Right lung (tissue), 5 donors: Measurements from ENCODE around the gene RELCH. TPM values are rescaled to one million over a fixed set of nuclear protein-coding genes. Genes with fewer than 3 reads are reported as not detected.

ENCODE experiments used
- DNase-seq, 2 donors: peaks; one replicate each; pipeline ENCODE4 v3.0.0-alpha.2; 2013
- polyA plus RNA-seq, 5 donors: library from polyadenylated mRNA; unstranded; fragments of 120-200 nt; gene quantifications; one replicate each; pipeline versions ENCODE4 v1.2.1 to v1.2.3, GENCODE V29; 2013; ENCODE audit warnings: inconsistent platforms in 1 of 5, low replicate concordance in 1 of 5; ENCODE audit not compliant: insufficient read length in 5 of 5, insufficient read depth in 1 of 5

RELCH gene
- polyA plus RNA-seq, 5 donors, result 23.2 to 41.5 (median 39.4) TPM

DNA sequence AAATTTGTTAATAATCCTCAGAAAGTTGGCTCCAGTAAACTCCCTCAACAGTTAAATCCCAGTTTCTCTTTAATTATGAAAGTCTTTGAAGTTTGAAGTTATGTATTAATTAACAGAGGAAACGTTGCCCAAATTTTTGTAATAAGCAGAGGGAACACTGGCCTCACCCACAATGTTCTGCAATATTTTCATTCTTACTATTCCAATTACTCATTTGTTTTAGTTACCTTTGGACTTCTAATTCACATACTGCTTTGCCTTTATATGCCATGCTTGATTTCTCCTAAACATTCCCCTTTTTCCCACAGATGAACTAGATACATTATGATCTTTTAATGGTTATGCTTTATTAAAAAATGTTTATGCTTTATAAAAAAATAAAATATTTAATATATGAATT lies 61.3 kb downstream of the RELCH start:
- no peak for DNase-seq

DNA sequence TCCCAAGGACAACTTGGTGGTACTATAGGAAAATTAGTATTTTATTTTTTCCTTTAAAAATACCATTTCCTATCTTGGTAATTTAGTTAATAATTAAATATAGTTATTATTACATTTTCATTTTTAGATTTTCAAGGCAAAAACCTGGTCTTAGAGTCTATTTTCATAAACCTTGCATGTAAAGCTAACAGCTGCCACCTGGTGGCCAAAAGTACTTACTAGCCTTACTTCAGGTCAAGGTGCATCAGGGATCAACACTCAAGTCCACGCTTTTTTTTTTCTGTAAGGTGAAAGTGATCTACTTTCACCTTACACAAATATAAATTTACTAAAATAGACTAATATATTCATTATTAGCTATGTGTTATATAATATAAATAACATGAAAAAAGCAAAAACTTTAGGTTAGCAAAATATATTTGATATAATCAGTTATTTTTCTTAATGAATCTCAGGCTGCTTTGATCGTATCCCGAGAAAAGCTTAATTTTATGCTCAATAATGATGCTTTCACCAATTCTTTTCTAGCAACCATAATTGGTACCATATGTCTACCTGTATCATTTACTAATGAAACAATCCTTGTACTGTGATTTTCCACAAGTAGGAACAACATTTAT lies 62.5 kb downstream of the RELCH start:
- DNase-seq, result peak; percentile 43 to 50

DNA sequence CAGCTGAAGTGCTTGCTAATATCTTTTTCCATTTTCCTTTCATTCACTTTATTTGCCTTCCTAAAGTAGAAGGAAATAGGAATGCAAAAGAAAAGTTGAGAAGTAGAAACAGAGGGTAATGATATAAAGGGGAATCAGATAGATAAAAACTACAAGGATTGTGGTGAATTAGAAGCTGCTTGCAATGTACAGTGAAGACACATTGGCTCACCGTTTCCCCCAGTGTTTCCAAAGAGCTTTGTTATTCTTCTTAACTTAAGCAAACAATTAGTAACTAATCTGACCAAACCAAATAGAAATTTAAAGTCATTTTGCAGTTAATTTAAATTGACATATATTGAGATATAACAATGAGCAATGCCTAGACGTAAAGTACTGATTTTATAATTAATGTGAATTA lies 63.4 kb downstream of the RELCH start:
- no peak for DNase-seq

DNA sequence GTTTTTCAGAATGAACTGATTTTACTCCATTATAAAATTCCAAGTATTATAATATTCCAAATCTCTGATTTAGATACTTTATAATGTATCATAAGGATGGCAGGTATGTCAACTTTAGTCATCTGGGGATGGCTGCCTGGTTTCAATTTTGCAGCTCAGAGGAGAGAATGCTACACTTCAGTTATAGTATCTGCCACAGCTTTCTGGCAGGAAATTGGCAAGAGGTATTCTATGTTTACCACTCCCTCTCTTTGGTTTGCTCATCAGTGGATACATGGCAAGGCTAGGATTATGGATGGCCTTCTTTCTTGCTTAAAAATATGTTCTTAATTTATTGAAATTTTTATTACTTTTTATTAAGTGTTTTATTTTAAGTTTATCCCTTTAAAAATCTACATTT lies 71.0 kb downstream of the RELCH start:
- no peak for DNase-seq

DNA sequence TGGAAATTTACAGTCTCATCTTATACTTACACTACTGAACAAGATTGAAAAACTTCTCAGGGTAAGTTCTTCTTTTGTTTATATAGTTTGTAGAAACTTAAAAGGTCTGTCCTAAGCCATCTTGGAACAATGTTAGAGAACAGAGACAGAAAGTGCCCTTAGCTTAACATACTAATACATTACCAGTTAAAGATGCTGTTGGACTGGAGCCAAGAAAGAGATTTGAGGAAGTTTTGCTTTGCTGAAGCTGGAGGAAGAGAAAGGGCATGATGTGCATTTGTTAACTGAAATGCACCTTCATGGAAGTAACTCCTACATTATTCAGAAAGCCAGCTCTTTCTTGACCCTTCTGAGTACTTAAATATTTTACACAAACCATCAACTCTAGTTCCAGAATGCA lies 71.6 kb downstream of the RELCH start:
- no peak for DNase-seq

DNA sequence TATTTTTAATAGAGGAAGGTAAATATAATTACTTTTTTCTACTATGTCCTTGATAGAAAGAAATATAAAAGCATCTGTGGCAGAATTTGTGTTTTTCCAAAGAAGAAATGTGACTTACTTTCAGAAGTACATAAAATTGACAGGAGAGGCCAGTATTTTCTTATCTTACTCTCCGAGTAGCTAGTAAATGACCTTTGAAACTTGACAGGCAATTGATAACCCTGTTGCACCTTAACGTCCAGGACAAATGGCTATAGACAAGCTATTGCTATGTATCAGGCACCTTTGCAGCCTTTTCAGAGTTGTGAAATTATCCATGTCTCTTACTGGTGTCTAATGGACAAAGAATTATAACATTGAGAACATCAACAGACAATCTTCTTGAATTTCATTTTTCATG lies 75.0 kb downstream of the RELCH start:
- DNase-seq, result no peak

DNA sequence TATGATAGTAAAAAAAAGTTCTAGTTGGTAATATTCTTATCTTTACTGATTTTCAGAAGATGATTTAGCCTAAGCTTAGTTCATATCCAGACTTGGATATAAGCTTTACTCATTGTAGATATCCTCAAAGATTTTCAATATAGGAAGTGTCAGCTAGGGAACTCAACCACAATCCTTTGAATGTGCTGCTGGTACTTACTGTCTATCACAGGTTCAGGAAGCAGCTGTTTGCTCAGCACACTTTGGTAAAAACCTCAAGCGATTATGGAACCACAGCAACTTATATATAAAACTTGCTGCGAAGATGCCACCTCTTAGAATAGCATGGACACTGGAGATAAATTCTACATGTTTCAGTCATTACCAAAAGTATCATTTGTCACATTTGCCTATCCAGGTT lies 77.9 kb downstream of the RELCH start:
- DNase-seq, result no peak

DNA sequence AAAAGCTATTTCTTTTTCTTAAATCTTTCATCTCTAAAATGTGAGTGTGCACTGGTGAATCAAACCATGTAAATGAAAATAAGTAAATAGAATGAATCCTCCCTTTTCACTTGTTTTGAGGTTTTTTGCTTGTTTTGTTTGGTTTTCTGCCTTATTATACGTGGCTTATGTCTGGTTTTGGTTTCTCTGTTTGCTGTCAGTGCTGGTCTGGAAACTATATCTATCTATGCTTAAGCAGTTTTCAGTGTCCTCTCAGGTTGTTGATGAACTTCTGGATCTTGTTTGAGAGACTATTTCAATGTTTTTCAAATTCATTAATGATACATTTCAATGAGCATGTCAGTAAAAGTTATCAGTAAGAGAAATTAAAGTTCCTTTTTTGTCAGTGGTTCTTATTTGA lies 90.0 kb downstream of the RELCH start:
- DNase-seq, result no peak

DNA sequence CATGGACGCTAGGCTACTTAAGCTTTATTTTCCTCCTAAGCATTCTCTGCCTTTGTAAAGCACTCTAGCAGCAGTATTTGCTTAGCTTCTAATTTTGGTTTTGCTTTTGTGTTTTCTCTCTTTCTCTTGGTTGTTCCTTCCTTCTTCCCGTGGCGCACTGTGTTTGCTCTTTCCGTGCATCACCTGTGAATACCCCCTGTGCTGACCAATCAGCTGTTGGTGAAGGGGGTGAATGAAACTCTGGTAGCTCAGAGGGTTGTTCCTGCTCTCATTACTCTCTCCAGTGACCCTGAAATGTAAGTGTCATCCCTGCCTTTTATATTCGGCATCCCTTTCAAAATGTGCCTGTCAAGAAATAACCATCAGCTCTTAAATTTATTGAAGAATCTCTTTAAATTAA lies 92.5 kb downstream of the RELCH start:
- no peak for DNase-seq

DNA sequence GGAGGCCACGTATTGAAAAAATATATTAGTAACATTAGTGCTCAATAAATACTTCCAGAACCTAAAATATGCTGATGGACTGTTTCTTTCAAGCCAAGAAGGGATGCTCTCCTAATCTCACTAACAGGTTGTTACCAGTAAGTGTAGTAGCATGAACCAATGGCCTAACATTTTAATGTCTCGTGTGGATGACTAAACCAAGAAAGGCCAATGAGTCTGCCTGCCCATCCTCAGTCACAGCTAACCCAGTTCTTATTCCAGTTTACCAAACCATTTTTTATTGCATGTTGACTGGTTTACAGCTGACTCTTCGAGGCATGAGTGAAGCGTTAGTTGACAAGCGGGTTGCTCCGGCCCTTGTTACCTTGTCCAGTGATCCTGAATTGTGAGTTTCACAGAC lies 93.0 kb downstream of the RELCH start:
- DNase-seq, result no peak

DNA sequence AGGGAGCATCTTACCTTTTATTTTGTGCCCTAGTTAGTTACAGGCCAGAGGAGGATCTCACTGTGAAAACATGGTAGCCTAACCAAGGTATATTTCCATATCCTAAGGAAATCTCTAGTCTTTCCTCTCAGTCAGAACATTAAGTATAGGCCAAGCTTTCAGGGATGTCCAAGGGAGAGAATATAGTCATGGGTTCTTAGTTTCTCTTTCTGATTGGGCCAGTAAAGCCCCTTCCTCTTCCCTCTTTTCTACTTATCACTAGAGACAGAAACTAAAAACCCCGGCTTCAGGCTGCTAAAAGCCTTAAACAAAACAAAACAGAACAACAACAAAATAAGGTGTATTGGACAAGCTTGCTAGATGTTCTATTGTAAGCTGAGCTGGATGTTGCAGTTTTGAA lies 93.7 kb downstream of the RELCH start:
- no peak for DNase-seq

DNA sequence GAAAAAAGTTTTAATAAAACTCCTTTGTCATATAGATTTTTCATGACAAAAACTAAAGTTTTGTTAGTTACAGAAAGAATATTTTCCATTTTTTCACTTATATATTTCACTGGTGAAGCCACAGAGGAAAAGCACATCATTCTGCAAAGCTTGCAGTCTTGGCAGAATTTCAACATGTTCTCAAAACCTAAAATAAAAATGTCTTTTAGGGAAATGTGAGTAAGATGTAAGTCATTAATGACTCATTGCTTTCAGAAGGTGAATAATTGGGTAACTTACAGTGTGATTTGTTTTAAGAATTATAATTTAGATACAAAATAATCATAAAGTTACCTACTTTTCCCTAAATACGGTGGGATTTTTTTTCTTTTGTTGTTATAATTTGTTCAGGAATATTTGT lies 94.6 kb downstream of the RELCH start:
- DNase-seq, result no peak

DNA sequence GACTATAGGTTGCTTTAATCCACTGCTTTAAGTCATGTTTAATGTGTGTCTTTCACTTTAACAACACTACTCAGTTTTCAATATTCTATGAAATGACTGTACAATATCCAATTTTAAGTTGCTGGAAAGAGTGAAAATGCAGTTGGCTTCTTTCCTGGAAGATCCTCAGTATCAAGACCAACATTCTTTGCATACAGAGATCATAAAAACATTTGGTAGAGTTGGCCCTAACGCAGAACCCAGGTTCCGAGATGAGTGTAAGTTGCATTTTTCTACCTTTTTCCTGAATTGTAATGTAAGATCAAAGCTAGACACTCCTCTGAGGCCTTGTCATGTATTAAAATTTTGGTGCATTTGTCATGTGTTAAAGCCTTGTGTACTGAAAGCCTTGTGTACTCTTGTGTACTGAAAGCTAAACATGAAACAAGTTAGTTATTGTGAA lies 95.2 kb downstream of the RELCH start:
- peak in 1 of 2 donors; percentile 6 for DNase-seq

DNA sequence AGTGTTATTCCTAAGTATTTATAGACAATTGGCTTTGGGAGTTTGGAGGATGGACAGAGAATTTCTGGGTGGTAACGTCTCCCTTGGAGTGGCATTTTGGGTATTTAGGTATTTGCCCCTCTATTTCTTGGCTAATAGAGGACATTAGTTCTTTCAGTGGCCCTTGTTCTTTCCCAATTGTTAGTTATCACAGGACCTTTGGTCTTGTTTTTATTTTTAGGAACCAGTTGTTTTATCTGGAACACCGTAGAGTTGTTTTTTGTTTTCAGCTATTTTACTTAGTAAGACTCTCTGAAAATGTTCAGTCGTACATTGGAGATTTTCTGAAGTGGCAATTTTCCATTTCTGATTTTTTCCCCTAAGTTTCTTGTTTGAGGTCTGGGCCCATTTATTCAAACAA lies 97.6 kb downstream of the RELCH start:
- DNase-seq, result no peak

DNA sequence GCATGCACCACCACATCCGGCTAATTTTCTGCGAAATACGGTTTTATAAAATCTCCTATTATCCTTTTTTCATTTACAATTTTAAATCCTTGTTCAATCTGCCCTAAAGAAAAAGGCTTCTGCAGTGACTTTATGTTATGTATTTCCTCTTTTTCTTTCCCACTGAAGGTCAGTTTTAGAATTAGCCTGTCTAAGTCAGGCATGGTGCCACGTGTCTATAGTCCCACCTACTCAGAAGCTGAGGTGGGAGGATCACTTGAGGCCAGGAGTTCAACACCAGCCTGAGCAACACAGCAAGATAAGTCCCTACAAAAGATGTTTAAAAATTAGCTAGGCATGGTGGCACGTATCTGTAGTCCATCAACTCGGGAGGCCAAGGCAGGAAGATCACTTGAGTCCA lies 98.2 kb downstream of the RELCH start:
- no peak for DNase-seq

DNA sequence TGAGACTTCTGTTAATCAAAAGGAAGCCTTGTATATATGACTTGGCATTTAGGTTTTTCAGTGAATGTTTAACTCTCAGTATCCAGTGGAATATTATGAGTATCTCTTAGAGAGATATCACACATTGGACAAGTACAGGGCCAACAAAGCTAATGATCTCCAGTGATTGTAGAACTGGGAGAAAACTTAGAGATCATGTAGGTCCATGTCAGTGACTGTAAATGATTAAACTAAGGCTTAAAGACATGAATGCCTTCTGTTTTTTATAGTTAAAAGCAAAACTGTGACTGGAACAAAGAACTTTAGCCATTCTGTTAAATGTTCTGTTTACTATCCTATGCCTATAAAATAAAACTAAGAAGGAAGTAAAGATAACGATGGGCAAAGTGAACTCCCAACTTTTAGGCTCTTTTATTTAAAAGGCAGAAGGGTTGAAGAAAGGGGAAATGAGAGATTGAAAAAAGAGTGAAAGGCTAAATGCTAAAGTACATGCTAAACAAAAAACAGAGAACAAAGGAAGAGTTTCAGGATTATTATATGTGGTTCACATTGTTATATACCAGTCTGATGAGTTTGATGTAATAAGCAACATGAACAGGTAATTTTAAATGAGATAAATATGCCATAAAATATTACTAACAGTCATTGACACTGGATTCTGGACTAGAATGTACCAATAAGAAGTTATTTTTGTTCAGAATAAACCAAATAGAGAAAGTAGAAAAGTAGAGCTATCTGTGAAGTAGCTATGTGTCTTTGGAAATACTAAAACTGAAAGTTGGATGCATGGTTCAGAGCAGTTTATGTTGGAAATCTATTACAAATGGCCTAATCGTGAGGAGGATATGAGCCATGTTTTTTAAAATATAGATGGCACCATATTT lies 101.0 kb downstream of the RELCH start:
- DNase-seq, result no peak

DNA sequence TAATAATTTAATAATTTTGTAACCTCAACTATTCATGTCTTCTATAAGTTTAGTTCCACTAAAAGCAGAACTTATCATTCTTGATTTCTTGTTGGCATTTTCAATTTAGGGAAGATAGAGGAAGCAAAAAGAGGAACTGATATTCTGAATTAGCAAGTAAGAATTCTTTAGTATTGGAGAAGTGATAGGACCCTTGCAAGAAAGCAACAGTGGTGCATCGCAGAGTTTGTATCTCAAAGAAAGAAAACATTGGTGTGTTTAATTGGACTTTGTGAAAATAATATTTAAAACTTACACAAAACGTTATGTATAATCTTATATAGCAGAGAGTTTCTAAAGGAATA lies 101.6 kb downstream of the RELCH start:
- no peak for DNase-seq

DNA sequence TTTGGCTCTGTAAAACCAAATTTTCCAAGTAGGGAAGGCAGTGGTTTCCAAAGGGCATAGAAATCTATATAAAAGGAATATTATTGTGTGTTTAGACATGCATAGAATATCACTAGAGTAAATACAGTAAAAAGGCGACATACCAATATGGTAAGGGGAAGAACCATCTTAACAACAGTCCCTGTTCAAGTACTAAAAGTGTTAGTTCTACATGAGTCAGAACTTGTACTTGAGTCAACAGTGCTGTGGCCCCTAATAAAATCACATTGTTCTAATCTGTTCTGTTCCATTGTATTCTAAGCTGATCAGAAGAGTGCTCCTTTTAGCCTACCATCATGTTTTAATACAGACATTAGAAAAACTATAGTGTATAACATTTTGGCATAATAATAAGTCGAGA lies 102.0 kb downstream of the RELCH start:
- no peak for DNase-seq

DNA sequence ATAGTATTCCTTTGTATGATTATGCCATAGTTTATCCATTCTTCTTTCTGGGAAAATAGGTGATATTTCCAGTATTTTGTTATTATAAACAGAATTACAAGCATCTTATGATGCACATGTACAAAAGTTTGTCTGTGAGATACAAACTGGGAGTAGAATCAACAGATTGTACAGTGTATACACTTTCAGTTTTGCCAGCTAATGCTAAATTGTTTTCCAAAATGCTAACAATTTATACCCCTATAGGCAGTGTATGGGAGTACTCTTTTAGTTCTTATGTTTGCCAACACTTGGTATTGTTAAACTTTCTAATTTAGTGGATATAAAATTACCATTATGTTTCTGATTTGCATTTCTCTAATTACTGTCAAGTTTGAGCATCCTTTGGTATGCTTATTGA lies 107.0 kb downstream of the RELCH start:
- no peak for DNase-seq

DNA sequence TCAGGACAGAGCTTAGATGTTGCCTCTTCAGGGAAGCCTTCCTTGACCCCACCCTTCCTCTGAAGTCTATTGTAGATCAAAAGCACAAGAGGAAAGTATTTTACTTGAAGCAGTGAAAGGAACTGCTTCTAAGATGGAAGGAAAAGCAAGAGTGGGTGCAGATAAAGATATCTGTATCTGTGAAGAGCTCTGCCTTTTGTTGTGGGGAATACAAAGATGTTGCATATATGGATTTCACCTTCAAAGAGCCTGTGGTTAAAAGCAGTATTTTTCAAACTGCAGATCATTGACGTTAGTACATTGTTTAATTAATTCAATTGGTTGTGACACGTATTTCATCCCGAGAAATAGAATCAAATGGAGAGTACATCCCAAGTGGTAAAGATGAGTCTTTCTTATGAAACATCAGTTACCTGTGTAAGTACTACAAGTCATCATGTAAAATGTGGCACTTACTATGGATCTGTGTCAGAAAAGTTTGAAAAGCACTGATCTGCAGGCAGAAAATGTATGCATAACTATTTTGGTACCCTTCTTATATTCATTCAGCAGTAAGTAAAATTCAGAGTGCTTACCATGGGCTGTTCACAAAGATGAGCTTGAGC lies 113.4 kb downstream of the RELCH start:
- DNase-seq, result no peak

DNA sequence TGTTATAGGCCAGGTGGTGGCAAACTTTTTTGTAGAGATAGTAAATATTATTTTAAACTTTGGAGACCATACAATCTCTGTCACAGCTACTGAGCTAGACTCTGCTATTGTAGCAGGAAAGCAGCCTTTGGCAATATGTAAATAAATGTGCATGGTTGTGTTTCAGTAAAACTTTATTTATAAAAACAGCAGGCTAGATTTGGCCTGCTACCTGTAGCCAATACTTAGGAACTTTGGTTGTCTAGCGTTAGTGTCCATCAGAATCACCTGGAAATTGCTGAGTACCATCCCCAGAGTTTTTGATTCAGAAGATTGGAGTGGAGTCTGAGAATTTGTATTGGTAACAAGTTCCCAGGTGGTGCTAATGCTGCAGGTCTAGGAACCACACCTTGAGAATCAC lies 114.3 kb downstream of the RELCH start:
- DNase-seq, result no peak

DNA sequence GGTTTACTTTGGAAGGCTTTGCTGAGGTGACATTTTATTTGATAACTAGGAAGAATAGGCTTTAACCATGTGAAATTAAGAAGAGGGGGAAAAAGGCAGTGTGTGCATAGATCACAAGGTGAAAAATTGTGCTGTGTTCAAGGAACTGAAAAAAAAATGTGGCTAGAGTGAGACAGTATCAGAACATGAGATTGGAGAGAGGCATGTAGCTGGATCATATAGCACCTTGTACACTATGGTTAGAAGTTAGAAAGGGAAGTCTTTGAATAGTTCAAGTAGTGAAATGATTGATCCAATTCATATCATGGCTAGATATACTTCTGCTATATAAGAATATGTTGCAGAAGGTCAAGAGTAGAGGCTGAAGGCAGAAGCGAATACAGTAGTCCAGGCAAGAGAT lies 125.8 kb downstream of the RELCH start:
- DNase-seq, result no peak
